K562 (cell line): ENCODE measurements around the gene VARS1. TPM values are rescaled to one million over a fixed set of nuclear protein-coding genes. Genes with fewer than 3 reads are reported as not detected.

ENCODE experiments used
- ARID3B ChIP-seq: fragments of 250-450 bp; sonication (Bioruptor Pico); IDR thresholded peaks from 2 replicates; pipeline ENCODE4 v1.4.0; 2020; ENCODE audit warnings: borderline replicate concordance
- HDAC8 ChIP-seq: fragments of 450-650 bp; IDR thresholded peaks from 2 replicates; pipeline ENCODE4 v1.6.1; 2016; ENCODE audit warnings: mild to moderate bottlenecking, missing genetic modification characterization, moderate library complexity, missing compliant biosample characterization
- HLTF ChIP-seq: fragments of 450-650 bp; IDR thresholded peaks from 2 replicates; pipeline ENCODE4 v1.6.1; 2016
- MBD1 ChIP-seq: fragments of 250-450 bp; sonication (Bioruptor Pico); IDR thresholded peaks from 2 replicates; pipeline ENCODE4 v1.8.0; 2022; ENCODE audit warnings: inconsistent platforms
- RBM15 ChIP-seq: fragments of 200-400 bp; formaldehyde crosslinking; IDR thresholded peaks from 2 replicates; pipeline ENCODE4 v1.6.1; 2018; ENCODE audit warnings: mild to moderate bottlenecking, low read length, moderate library complexity; ENCODE audit not compliant: insufficient read depth
- SRSF3 ChIP-seq: fragments of 200-400 bp; formaldehyde crosslinking; IDR thresholded peaks from 2 replicates; pipeline ENCODE4 v1.6.1; 2016; ENCODE audit warnings: mild to moderate bottlenecking, low read length, moderate library complexity; ENCODE audit not compliant: insufficient read depth
- SUPT5H ChIP-seq: fragments of 450-650 bp; IDR thresholded peaks from 2 replicates; pipeline ENCODE4 v1.6.1; 2016
- TAF15 ChIP-seq: fragments of 200-400 bp; formaldehyde crosslinking; IDR thresholded peaks from 2 replicates; pipeline ENCODE4 v1.6.1; 2017; ENCODE audit warnings: mild to moderate bottlenecking, low read depth, low read length, moderate library complexity
- THRA ChIP-seq: fragments of 450-650 bp; IDR thresholded peaks from 2 replicates; pipeline ENCODE4 v1.6.1; 2017; ENCODE audit warnings: mild to moderate bottlenecking, moderate library complexity
- TRIM28 ChIP-seq: fragments of 450-650 bp; IDR thresholded peaks from 2 replicates; pipeline ENCODE4 v1.6.1; 2017
- ZBTB40 ChIP-seq, 2 experiments: fragments of 450-650 bp in 1 of 2; sonication (generic) in 1 of 2; formaldehyde crosslinking in 1 of 2; IDR thresholded peaks; 2 replicates each; pipeline versions ENCODE4 v1.7.1 to v1.9.0; 2016 to 2022; ENCODE audit warnings: inconsistent platforms in 1 of 2, mild to moderate bottlenecking in 1 of 2, missing genetic modification reagents in 1 of 2
- ZFPM2 ChIP-seq: fragments of 250-450 bp; sonication (Bioruptor Pico); IDR thresholded peaks from 2 replicates; pipeline ENCODE4 v1.5.1; 2022; ENCODE audit warnings: mild to moderate bottlenecking
- ZZZ3 ChIP-seq: fragments of 450-650 bp; IDR thresholded peaks from 2 replicates; pipeline ENCODE4 v1.6.1; 2016; ENCODE audit warnings: antibody characterized with exemption, mild to moderate bottlenecking, moderate library complexity
- polyA plus RNA-seq, 8 experiments: library from polyadenylated mRNA; depleted of rRNA in 4 of 8; stranded (reverse) in 5 of 8; unstranded in 3 of 8; fragments of >200 nt; fragmentation: Nextera tagmentation in 2 of 8; fragmentation: Illumina TruSeq in 1 of 8; extraction: Ambion mirVana in 2 of 8; extraction: Trizol in 1 of 8; gene quantifications; 2 replicates each; pipeline versions ENCODE4 v1.2.1 to v1.2.3, GENCODE V29; 2011 to 2014; ENCODE audit warnings: inconsistent platforms in 1 of 8, missing spikeins in 1 of 8
- total RNA-seq, 7 experiments: library from RNA; depleted of rRNA in 6 of 7; stranded (reverse); fragments of >200 nt in 6 of 7; fragmentation: Illumina TruSeq in 2 of 7; extraction: Trizol in 2 of 7; gene quantifications; 2 replicates each; pipeline versions ENCODE4 v1.2.1 to v1.2.3, GENCODE V29; 2011 to 2021; ENCODE audit warnings: low replicate concordance in 1 of 7

The VARS1 gene
- total and polyA plus RNA-seq, 9 of the 15 experiments (the other 6 are each of a cell fraction or from before 2014, with no cell fraction given), result 2.9 to 488 (median 130) TPM

- TF ChIP-seq THRA, result no peak
- TF ChIP-seq ZBTB40 (IDR thresholded peaks at IDR 0.05), result no peak; the same call in 1 of the 2 replicates
- TF ChIP-seq ZBTB40 (CRISPR knock-in tag; IDR thresholded peaks at IDR 0.05), result no peak
- no peak for TF ChIP-seq RBM15
- TF ChIP-seq SRSF3, result no peak
- TF ChIP-seq TAF15, result no peak
- TF ChIP-seq TRIM28, result peak; percentile 86
- no peak; the same call in 1 of the 2 replicates for TF ChIP-seq SUPT5H
- TF ChIP-seq ZFPM2 (CRISPR knock-in tag), result 0 out of 2 replicates have a peak, but pooled peaks have one; percentile 93
- peak; percentile 70; the same call in 1 of the 2 replicates for TF ChIP-seq ZZZ3
- TF ChIP-seq MBD1 (CRISPR knock-in tag), result no peak
- no peak; the same call in 1 of the 2 replicates for TF ChIP-seq ARID3B (CRISPR knock-in tag)
- TF ChIP-seq HLTF, result peak; percentile 96
- peak; percentile 92 for TF ChIP-seq HDAC8 (tag)
These were observed at the start of gene VARS1 (continued) for GRCh38 chr6:31795616-31796298.
